Fibroblast of lung (primary cell): ENCODE measurements around the gene GAA. TPM values are rescaled to one million over a fixed set of nuclear protein-coding genes. Genes with fewer than 3 reads are reported as not detected.

Experiments
- DNase-seq, 2 donors: peaks; one replicate each; pipeline versions ENCODE4 v3.0.0 to v3.0.0-alpha.2; 2010; ENCODE audit warnings: low read depth in 2 of 2
- H2AFZ ChIP-seq: 2 replicates; pipeline ENCODE4 v1.5.1; 2012; ENCODE audit warnings: low read length, control low read depth, inconsistent platforms
- H3K27ac ChIP-seq: 2 replicates; pipeline ENCODE4 v1.5.1; 2011; ENCODE audit warnings: low read length, control low read depth; ENCODE audit not compliant: insufficient read depth
- H3K27me3 ChIP-seq: 2 replicates; pipeline ENCODE4 v1.5.1; 2011; ENCODE audit warnings: mild to moderate bottlenecking, low read length; ENCODE audit not compliant: control insufficient read depth, insufficient read depth
- H3K36me3 ChIP-seq: 2 replicates; pipeline ENCODE4 v1.5.1; 2011; ENCODE audit warnings: low read length; ENCODE audit not compliant: control insufficient read depth, insufficient read depth
- H3K4me1 ChIP-seq: 2 replicates; pipeline ENCODE4 v1.5.1; 2011; ENCODE audit warnings: low read length; ENCODE audit not compliant: control insufficient read depth, insufficient read depth; ENCODE audit errors: extremely low read depth
- H3K4me2 ChIP-seq: 2 replicates; pipeline ENCODE4 v1.5.1; 2011; ENCODE audit warnings: low read length, control low read depth; ENCODE audit not compliant: insufficient read depth; ENCODE audit errors: extremely low read depth
- H3K4me3 ChIP-seq, 4 experiments: fragments of 200-600 bp in 1 of 4; sonication (generic) in 1 of 4; replicated peaks in 1 of 4; 2 replicates each; pipeline ENCODE4 v1.5.1; 2011 to 2016; ENCODE audit warnings: low read length in 4 of 4, low read depth in 3 of 4, mild to moderate bottlenecking in 3 of 4, control low read depth in 2 of 4, inconsistent platforms in 1 of 4, mixed read lengths in 1 of 4; ENCODE audit not compliant: insufficient read depth in 1 of 4; ENCODE audit errors: control extremely low read depth in 1 of 4
- H3K79me2 ChIP-seq: 2 replicates; pipeline ENCODE4 v1.5.1; 2012; ENCODE audit warnings: mild to moderate bottlenecking, low read length, inconsistent platforms; ENCODE audit not compliant: control insufficient read depth, insufficient read depth
- H3K9ac ChIP-seq: 2 replicates; pipeline ENCODE4 v1.5.1; 2011; ENCODE audit warnings: mild to moderate bottlenecking, low read length, control low read depth; ENCODE audit not compliant: insufficient read depth
- H3K9me3 ChIP-seq: 2 replicates; pipeline ENCODE4 v1.5.1; 2012; ENCODE audit warnings: low read depth, low read length; ENCODE audit not compliant: control insufficient read depth, insufficient read depth
- H4K20me1 ChIP-seq: 2 replicates; pipeline ENCODE4 v1.5.1; 2011; ENCODE audit warnings: low read length; ENCODE audit not compliant: control insufficient read depth, insufficient read depth; ENCODE audit errors: extremely low read depth
- EZH2 ChIP-seq: IDR thresholded peaks from 2 replicates; pipeline ENCODE4 v1.5.1; 2012; ENCODE audit warnings: low read length, control low read depth, mild to moderate bottlenecking; ENCODE audit errors: missing control alignments
- polyA plus RNA-seq, 2 donors: library from polyadenylated mRNA; depleted of rRNA in 1 of 2; stranded (reverse) in 1 of 2; unstranded in 1 of 2; fragments of >200 nt; gene quantifications; 2 replicates each; pipeline ENCODE4 v1.2.1, GENCODE V29; 2011 to 2012; ENCODE audit warnings: missing spikeins in 1 of 2
- total RNA-seq: library from RNA; depleted of rRNA; stranded (reverse); fragments of >200 nt; gene quantifications from 2 replicates; pipeline ENCODE4 v1.2.1, GENCODE V29; 2014
- TF ChIP-seq, protein P1 (sequence below), 2 donors: IDR thresholded peaks in 1 of 2; conservative IDR thresholded peaks in 1 of 2; 1 replicate in 1 of 2; 2 replicates in 1 of 2; pipeline ENCODE4 v1.5.1; 2011 to 2012; ENCODE audit warnings: low read length in 2 of 2, control low read depth in 1 of 2, inconsistent platforms in 1 of 2, low read depth in 1 of 2, mild to moderate bottlenecking in 1 of 2

The GAA gene
- total and polyA plus RNA-seq, 2 donors (not counting 1 experiment from before 2014, with no cell fraction given), result 6.4 to 25.6 TPM

DNA sequence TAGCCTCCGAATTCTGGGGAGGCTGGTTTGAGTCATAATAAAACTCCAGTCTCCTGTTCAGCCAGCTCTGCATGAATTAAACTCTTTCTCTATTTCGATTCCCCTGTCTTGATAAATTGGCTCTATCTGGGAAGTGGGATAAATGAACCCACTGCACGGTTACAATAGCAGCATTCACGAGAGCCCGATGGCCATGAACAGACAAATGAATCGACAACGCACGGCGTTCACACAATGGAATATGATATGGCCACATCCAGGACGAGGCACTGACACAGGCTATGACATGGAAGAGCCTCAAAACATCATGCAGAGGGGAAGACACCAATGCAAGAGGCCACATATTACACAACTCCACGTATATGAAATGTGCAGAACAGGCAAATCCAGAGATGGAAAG is 62.8 kb downstream of the GAA start:
- TF ChIP-seq EZH2, result no peak
- TF ChIP-seq, protein P1, sequence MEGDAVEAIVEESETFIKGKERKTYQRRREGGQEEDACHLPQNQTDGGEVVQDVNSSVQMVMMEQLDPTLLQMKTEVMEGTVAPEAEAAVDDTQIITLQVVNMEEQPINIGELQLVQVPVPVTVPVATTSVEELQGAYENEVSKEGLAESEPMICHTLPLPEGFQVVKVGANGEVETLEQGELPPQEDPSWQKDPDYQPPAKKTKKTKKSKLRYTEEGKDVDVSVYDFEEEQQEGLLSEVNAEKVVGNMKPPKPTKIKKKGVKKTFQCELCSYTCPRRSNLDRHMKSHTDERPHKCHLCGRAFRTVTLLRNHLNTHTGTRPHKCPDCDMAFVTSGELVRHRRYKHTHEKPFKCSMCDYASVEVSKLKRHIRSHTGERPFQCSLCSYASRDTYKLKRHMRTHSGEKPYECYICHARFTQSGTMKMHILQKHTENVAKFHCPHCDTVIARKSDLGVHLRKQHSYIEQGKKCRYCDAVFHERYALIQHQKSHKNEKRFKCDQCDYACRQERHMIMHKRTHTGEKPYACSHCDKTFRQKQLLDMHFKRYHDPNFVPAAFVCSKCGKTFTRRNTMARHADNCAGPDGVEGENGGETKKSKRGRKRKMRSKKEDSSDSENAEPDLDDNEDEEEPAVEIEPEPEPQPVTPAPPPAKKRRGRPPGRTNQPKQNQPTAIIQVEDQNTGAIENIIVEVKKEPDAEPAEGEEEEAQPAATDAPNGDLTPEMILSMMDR (conservative IDR thresholded peaks at IDR 0.05 in 1 of 2, IDR thresholded peaks at IDR 0.05 in 1 of 2; ENCODE audit: low read depth in 1 of 2, low read length in 2 of 2), result no peak

DNA sequence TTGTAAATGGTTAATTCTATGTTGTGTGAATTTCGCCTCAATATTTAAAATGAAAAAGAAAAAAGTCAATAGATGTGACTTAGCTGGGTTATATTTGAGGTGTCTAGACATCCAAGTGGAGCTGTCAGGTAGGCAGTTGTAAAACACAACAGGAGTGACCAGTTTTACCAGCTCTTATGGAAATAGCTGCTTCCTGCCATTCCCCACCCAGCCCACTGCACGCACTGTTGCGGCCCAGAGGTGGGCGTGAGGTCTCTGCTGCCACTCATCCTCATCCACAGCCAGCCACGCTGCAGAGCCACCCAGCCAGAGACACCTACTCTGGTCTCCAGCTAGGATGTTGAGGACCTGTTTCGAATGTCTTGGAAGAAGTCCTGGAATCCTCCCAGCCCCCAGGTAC is 65.1 kb downstream of the GAA start:
- Histone ChIP-seq H3K4me2 (no peak overlapping the region), H3K27me3 (peaks cover 10% of the 10 kb centered on the region), H3K9me3 (no peaks in the 10 kb centered on the region), H3K36me3 (no peaks in the 10 kb centered on the region), H3K27ac (no peak overlapping the region), H3K4me1 (no peaks in the 10 kb centered on the region), H3K79me2 (no peaks in the 10 kb centered on the region), H3K9ac (no peak overlapping the region), H2AFZ (no peak overlapping the region), H4K20me1 (no peaks in the 10 kb centered on the region), H3K4me3 (no peak overlapping the region)
- DNase-seq, result no peak
- TF ChIP-seq, protein P1 (conservative IDR thresholded peaks at IDR 0.05 in 1 of 2, IDR thresholded peaks at IDR 0.05 in 1 of 2; ENCODE audit: low read depth in 1 of 2, low read length in 2 of 2), result no peak
- no peak for TF ChIP-seq EZH2

More for the DNA sequence above, 62.8 kb downstream of the GAA start:
- Histone ChIP-seq H3K27ac (no peak overlapping the region), H3K27me3 (peaks cover 4% of the 10 kb centered on the region), H3K9me3 (no peaks in the 10 kb centered on the region), H3K36me3 (no peaks in the 10 kb centered on the region), H3K4me3 (no peak overlapping the region), H3K79me2 (no peaks in the 10 kb centered on the region), H3K4me1 (no peaks in the 10 kb centered on the region), H4K20me1 (no peaks in the 10 kb centered on the region), H3K4me2 (no peak overlapping the region), H3K9ac (no peak overlapping the region), H2AFZ (no peak overlapping the region)
- no peak for DNase-seq

DNA sequence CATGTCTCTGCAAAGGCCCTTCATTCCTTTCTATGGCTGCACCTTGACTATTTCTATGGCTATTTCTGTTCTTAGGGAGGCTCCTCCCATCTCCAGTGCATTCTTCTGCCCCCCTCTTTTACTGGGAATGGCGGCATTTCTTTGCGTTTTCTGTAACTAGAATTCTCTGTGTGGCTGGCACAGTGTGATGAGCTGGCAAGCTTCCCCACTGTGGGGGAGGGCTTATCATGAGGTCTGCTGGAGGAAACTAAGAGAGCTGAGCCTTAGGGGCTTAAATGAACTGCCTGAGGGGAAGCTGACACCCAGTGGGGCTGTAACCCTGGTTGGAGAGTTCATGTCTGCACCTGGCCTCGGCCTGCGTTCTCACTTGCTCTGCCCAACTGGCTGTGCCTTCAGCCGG is 67.0 kb downstream of the GAA start:
- TF ChIP-seq, protein P1 (conservative IDR thresholded peaks at IDR 0.05 in 1 of 2, IDR thresholded peaks at IDR 0.05 in 1 of 2; ENCODE audit: low read depth in 1 of 2, low read length in 2 of 2), result no peak
- TF ChIP-seq EZH2, result no peak
- H3K79me2 ChIP-seq, result no peaks in the 10 kb centered on the region
- H3K27ac ChIP-seq, result no peak overlapping the region
- H3K4me3 ChIP-seq, result no peak overlapping the region
- peak in 1 of 2 donors; percentile 22 for DNase-seq
- H3K4me2 ChIP-seq, result no peak overlapping the region
- H3K27me3 ChIP-seq, result peaks cover 12% of the 10 kb centered on the region
- no peak overlapping the region for H3K9ac ChIP-seq
- H4K20me1 ChIP-seq, result no peaks in the 10 kb centered on the region
- H2AFZ ChIP-seq, result no peak overlapping the region
- H3K9me3 ChIP-seq, result no peaks in the 10 kb centered on the region
- H3K4me1 ChIP-seq, result no peaks in the 10 kb centered on the region
- no peaks in the 10 kb centered on the region for H3K36me3 ChIP-seq
